Activated CD8-positive, alpha-beta memory T cell treated with anti-CD3 and anti-CD28 coated beads, Interleukin-2, amount 50 U/mL, for 1 hour (primary cell): Measurements from ENCODE around the gene C19orf18.
"Not testable (repeated sequence)": the region's sequence is repeated elsewhere in the genome, so short reads cannot be mapped to it uniquely, and the experiment has no call there.

ENCODE experiments used
- DNase-seq: peaks from one replicate; pipeline ENCODE4 v3.0.0-alpha.2; 2020; ENCODE audit errors: extremely low read depth

The C19orf18 gene

GRCh38 chr19:57974434-57974833 lies at the start of gene C19orf18:
Gene C19orf18 (minus strand): TSS chr19:57974534. CDS start chr19:57974432, 102 bp downstream.
- no peak for DNase-seq

GRCh38 chr19:58022283-58022660 lies 47.9 kb upstream of the C19orf18 start:
- DNase-seq = no peak

GRCh38 chr19:58021541-58022282 lies 47.4 kb upstream of the C19orf18 start:
- DNase-seq = no peak

DNA sequence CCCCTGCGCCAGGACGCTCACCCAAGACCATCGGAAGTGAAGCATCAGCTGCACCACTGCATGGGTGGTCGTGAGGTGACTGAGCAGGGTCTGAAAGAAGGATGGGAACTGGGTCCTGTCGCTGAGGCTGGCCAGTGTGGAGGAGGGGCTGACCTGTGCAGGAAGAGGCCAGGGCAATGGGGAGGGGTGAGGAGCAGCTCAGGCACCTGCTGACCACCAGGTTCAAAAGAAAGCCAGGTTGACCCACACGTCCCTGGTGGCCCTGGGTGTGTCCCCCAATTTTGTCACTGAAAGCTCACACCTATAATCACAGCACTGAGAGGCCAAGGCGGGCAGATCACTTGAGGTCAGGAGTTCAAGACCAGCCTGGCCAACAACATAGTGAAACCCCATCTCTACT lies 45.8 kb upstream of the C19orf18 start:
- DNase-seq = no peak

- DNase-seq = no peak
These were observed 39.8 kb upstream of the C19orf18 start for GRCh38 chr19:58014141-58014540.

GRCh38 chr19:58010507-58010906 lies 36.2 kb upstream of the C19orf18 start:
- DNase-seq = no peak

- DNase-seq = no peak
These were observed 35.5 kb upstream of the C19orf18 start for GRCh38 chr19:58009666-58010301.

DNA sequence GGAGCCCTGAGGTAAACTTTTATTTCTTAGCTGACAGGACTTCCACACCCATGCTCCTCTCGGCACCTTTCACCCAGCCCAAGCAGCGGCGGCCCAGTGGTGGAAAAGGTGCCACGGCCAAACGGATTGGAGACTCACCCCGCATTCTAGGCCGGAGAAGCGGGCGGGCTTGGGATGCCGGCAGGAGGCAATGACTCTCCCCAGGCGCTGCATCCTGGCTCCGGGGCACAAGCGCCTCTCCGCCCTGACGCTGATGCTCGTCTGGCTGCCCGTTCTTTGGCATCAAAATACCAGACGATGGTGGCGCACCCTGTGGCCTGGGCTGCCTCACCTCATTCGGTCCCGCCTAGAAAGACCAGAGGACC lies 34.9 kb upstream of the C19orf18 start:
- DNase-seq = no peak

- DNase-seq = not testable (repeated sequence)
These were observed 34.5 kb upstream of the C19orf18 start for GRCh38 chr19:58008877-58009276.

DNA sequence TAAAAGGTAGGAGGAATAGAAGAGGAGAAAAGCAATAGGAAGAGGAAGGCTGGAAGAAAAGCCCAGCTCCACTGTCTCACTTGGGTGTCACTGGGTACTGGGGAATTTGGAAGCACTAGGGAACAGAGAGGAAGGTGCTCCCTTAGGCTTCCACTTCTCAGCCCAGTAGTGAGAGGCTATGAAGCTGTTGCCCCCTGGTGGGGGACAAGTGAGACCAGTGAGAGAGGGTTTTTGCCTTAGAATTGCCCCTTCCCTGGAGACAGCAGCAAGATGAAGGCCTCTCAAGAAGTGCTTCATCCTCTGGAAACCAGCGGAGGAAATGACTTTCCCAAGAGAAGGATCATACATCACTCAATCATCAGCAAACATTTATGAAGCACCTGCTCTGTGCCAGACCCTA lies 33.0 kb upstream of the C19orf18 start:
- DNase-seq = no peak

- no peak for DNase-seq
These were observed 29.0 kb upstream of the C19orf18 start for GRCh38 chr19:58003174-58003828.

DNA sequence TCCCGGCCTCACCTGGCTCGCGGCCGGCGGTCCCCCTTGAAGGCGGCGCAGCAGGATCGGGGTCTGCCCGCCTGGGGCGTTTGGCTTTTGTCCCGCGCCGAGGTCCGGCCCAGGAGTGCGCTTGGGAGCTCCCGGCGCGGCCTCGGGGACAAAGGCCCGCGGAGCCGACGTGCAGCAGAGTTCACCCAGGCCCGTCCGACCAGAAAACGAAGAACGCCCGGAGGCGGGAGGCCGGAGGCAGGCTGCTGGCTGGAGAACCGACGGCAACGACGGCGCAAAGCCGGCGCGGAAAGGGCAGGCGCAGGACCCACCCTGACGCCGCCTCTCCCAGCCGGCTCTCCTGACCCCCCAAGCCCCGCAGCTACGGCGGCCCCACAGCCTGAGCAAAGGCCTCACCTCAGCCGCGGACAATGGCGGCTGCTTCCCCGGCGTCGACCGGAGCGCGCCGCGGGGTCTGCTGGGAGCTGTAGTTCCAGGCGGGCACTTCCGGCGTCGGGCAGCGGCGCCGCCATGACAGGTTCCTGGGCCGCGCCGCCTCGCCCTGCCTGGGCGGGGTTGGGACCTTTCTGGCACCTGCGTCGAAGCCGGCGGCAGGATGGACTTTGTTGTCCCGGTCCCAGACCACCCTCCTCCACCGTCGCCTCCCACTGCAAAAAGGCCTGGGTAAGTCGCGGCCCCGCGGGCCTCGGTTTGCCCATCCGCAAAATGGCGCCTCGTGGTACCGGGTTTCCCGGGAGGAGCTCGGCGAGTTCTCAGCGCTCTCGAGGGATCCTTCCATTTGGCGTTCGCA lies 28.2 kb upstream of the C19orf18 start, which contains the start of gene ZNF606:
Gene ZNF606, minus strand, starts transcription at position 437 of the 790 bp plus-strand sequence. CDS start 1,501 bp downstream, outside the sequence.
- peak; percentile 43 for DNase-seq

GRCh38 chr19:58001895-58002369 lies 27.6 kb upstream of the C19orf18 start:
- DNase-seq = no peak

DNA sequence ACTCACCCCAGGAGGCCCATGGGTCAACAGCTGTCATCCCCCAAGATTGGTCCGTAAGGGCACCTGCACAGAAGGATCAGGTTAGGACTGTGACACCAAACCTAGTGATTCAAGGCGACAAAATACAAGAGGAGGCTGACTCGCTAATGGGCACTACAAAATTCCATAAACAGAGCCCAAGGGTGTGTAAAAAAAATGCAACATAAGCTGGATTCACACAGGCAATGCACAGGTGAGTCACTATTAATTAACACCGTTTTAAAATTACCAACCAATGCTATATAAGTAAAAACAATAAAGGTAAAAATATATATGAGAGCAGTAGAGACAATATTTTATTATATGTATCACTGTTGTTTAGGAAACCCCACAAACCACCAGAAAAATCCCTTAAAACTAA lies 26.3 kb upstream of the C19orf18 start:
- no peak for DNase-seq

DNA sequence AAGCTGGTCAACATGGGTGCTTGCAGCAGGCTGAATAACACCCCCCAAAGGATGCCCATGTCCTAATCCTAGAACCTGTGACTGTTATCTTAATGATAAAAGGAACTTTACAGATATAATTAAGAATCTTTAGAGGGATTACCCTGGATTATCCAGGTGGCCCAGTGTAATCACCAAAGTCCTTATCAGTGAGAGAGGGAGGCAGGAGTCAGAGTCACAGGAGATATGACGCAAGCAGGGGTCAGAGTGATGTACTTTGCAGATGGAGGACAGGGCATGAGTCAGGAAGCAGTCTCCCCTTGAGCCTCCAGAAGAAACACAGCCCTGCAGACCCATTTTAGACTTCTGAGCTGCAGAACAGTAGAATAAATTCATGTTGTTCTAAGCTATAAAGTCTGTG lies 18.5 kb upstream of the C19orf18 start:
- no peak for DNase-seq

DNA sequence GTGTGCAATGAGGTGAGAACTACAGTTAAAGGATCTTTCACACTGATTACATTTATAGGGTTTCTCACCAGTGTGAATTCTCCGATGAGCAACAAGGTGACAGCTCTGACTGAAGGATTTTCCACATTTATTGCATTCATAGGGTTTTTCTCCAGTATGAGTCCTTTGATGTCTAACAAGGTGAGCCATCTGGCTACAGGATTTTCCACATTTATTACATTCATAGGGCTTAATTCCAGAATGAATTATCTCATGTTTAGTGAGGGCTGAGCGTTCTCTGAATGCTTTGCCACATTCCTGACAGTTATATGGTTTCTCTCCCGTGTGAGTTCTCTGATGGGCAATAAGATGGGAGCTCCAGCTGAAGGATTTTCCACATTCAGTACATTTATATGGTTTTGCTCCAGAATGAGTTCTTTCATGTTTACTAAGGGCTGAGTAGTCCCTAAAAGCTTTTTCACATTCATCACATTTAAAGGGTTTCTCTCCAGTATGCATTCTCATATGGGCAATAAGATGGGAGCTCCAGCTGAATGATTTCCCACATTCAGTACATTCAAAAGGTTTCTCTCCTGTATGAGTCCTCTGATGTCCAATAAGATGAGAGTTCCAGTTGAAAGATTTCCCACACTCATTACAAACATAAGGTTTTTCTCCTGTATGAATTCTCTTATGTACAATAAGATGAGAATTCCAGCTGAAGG lies 4.4 kb upstream of the C19orf18 start:
- DNase-seq = no peak

- DNase-seq = no peak
These were observed 9.6 kb downstream of the C19orf18 start for GRCh38 chr19:57964761-57965160.

GRCh38 chr19:57961785-57962184 lies 12.5 kb downstream of the C19orf18 start:
- DNase-seq = no peak

- no peak for DNase-seq
These were observed 19.3 kb downstream of the C19orf18 start for GRCh38 chr19:57954996-57955395.

DNA sequence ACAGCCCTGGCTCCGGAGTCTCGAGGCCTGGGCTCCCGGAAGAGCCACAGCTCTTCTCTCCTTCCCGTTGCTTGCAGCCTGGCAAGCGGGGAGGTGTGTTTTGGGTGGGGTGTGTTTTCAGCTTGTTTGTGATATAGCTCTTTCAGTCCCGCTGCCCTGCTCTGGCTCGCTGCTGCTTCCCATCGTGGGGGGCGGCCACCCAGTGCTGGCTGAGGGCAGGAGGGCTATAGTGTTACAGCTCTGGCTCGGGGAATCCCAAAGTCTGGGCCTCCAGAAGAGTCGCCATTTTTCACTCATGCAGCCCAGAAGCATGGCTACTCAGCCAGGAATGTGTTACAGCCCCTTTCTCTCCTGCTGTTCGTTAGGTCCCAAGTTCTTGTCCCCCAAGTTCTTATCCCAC lies 24.6 kb downstream of the C19orf18 start:
- DNase-seq = no peak

GRCh38 chr19:57949296-57949695 lies 25.0 kb downstream of the C19orf18 start:
- DNase-seq = no peak
